ENCODE data around the gene UQCRFS1.
"Not testable (repeated sequence)": the region's sequence is repeated elsewhere in the genome, so short reads cannot be mapped to it uniquely, and the experiment has no call there.

DNA sequence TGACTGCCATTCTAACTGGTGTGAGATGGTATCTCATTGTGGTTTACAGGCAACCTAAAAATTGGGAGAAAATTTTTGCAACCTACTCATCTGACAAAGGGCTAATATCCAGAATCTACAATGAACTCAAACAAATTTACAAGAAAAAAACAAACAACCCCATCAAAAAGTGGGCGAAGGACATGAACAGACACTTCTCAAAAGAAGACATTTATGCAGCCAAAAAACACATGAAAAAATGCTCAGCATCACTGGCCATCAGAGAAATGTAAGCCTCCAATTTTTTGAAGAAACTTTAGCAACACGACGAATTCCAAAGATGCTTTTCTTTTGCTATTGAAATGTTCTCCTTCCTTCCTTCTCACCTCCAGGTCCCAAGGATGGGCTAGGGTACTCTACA lies 1.9 kb downstream of the UQCRFS1 start:
- TF ChIP-seq, protein P1, sequence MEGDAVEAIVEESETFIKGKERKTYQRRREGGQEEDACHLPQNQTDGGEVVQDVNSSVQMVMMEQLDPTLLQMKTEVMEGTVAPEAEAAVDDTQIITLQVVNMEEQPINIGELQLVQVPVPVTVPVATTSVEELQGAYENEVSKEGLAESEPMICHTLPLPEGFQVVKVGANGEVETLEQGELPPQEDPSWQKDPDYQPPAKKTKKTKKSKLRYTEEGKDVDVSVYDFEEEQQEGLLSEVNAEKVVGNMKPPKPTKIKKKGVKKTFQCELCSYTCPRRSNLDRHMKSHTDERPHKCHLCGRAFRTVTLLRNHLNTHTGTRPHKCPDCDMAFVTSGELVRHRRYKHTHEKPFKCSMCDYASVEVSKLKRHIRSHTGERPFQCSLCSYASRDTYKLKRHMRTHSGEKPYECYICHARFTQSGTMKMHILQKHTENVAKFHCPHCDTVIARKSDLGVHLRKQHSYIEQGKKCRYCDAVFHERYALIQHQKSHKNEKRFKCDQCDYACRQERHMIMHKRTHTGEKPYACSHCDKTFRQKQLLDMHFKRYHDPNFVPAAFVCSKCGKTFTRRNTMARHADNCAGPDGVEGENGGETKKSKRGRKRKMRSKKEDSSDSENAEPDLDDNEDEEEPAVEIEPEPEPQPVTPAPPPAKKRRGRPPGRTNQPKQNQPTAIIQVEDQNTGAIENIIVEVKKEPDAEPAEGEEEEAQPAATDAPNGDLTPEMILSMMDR (IDR thresholded peaks at IDR 0.05) = not testable (repeated sequence)
- TF ChIP-seq POLR2A (IDR thresholded peaks at IDR 0.05) = not testable (repeated sequence)

Data from uterus (tissue), 2 donors.